Gastrocnemius medialis (tissue), 4 donors: ENCODE measurements around the gene HCFC1. TPM values are rescaled to one million over a fixed set of nuclear protein-coding genes. Genes with fewer than 3 reads are reported as not detected.

Experiments
- ATAC-seq, 2 donors: fragments of 150-250 bp; one replicate each; pipeline ENCODE4 v1.9.1; 2016
- DNase-seq, 2 donors: peaks; one replicate each; pipeline ENCODE4 v3.0.0-alpha.2; 2019
- H3K27ac ChIP-seq, 4 donors: fragments of 200-600 bp; sonication (generic); 1 replicate in 1 of 4; 2 replicates in 3 of 4; pipeline ENCODE4 v1.5.1; 2016 to 2018; ENCODE audit warnings: mild to moderate bottlenecking in 2 of 4, moderate library complexity in 1 of 4
- H3K27me3 ChIP-seq, 3 donors: fragments of 200-600 bp; sonication (generic) in 2 of 3; 1 replicate in 1 of 3; 2 replicates in 2 of 3; pipeline versions ENCODE4 v1.5.1 to v1.6.0; 2016 to 2019; ENCODE audit warnings: mild to moderate bottlenecking in 1 of 3, moderate library complexity in 1 of 3
- H3K36me3 ChIP-seq, 2 donors: fragments of 200-600 bp; sonication (generic) in 1 of 2; one replicate each; pipeline ENCODE4 v1.5.1; 2017 to 2018
- H3K4me1 ChIP-seq, 2 donors: fragments of 200-600 bp; sonication (generic) in 1 of 2; one replicate each; pipeline ENCODE4 v1.5.1; 2016 to 2017; ENCODE audit warnings: mild to moderate bottlenecking in 2 of 2
- H3K4me3 ChIP-seq, 4 donors: fragments of 200-600 bp; sonication (generic) in 3 of 4; 1 replicate in 1 of 4; 2 replicates in 3 of 4; pipeline ENCODE4 v1.5.1; 2016 to 2019; ENCODE audit warnings: mild to moderate bottlenecking in 2 of 4
- H3K9me3 ChIP-seq, 3 donors: fragments of 200-600 bp; sonication (generic) in 2 of 3; 1 replicate in 1 of 3; 2 replicates in 2 of 3; pipeline ENCODE4 v1.5.1; 2016 to 2019
- CTCF ChIP-seq, 5 experiments: fragments of 450-650 bp in 3 of 5; fragments of 200-600 bp in 2 of 5; sonication (generic) in 2 of 5; IDR thresholded peaks in 4 of 5; conservative IDR thresholded peaks in 1 of 5; 1 replicate in 4 of 5; 2 replicates in 1 of 5; pipeline ENCODE4 v1.5.1; 2016 to 2019; ENCODE audit warnings: antibody characterized with exemption in 5 of 5, mild to moderate bottlenecking in 3 of 5, moderate library complexity in 3 of 5
- POLR2A ChIP-seq, 2 donors: fragments of 450-650 bp; IDR thresholded peaks; one replicate each; pipeline ENCODE4 v1.6.1; 2017; ENCODE audit warnings: antibody characterized with exemption in 2 of 2, mild to moderate bottlenecking in 2 of 2, moderate library complexity in 2 of 2
- in situ Hi-C, 4 donors: fragments of 200-750 bp; cut with MboI; loops; one replicate each; pipeline versions ENCODE4 v1.15.0 to v1.8.0; 2017; ENCODE audit warnings: low sequenced_read_pairs in 4 of 4
- intact Hi-C: fragments of 100-400 bp; cut with DNase I; formaldehyde crosslinking; loops from one replicate; pipeline ENCODE4 v1.15.1; 2023; ENCODE audit warnings: low total_unique reads
- total RNA-seq, 4 donors: library from RNA; depleted of rRNA; stranded (reverse); fragments of >200 nt; gene quantifications; one replicate each; pipeline versions ENCODE4 v1.1.0 to v1.2.3, GENCODE V29; 2016

The HCFC1 gene
- total RNA-seq, 4 donors from 2014 or later = 15.9 to 56.4 (median 51.8) TPM

- ATAC-seq = no peak
Observed at GRCh38 chrX:154006947-154007346, 35.3 kb upstream of the HCFC1 start.

GRCh38 chrX:154004315-154004714, 32.7 kb upstream of the HCFC1 start:
- in situ Hi-C loops = no loop called here
- no peaks in the 10 kb centered on the region for H3K27me3 ChIP-seq
- DNase-seq = no peak
- no peak overlapping the region for H3K27ac ChIP-seq
- H3K9me3 ChIP-seq = no peaks in the 10 kb centered on the region
- intact Hi-C loops = no loop called here
- H3K4me3 ChIP-seq = no peak overlapping the region
- no peak for ATAC-seq
- H3K36me3 ChIP-seq = no peaks in the 10 kb centered on the region
- H3K4me1 ChIP-seq = peaks cover 0 to 6% of the 10 kb centered on the region in 2 donors
- TF ChIP-seq CTCF (IDR thresholded peaks at IDR 0.05 in 4 of 5, conservative IDR thresholded peaks at IDR 0.05 in 1 of 5) (no peak), POLR2A (IDR thresholded peaks at IDR 0.05) (no peak)

More at GRCh38 chrX:154006947-154007346, 35.3 kb upstream of the HCFC1 start:
- TF ChIP-seq CTCF (IDR thresholded peaks at IDR 0.05 in 4 of 5, conservative IDR thresholded peaks at IDR 0.05 in 1 of 5) (no peak), POLR2A (IDR thresholded peaks at IDR 0.05) (no peak)
- H3K9me3 ChIP-seq = no peaks in the 10 kb centered on the region
- H3K4me3 ChIP-seq = no peak overlapping the region
- H3K4me1 ChIP-seq = peaks cover 3 to 6% of the 10 kb centered on the region in 2 donors
- no peaks in the 10 kb centered on the region for H3K36me3 ChIP-seq
- in situ Hi-C loops = no loop called here
- no peaks in the 10 kb centered on the region for H3K27me3 ChIP-seq
- no peak for DNase-seq
- intact Hi-C loops = no loop called here
- H3K27ac ChIP-seq = no peak overlapping the region

- intact Hi-C loops = no loop called here
- H3K4me3 ChIP-seq = peak overlapping the region in 1 of 4 donors; percentile 10
- DNase-seq (peak in 1 of 2 donors; percentile 53), ATAC-seq (peak in 1 of 2 donors; percentile 87)
- H3K9me3 ChIP-seq = no peaks in the 10 kb centered on the region
- no peaks in the 10 kb centered on the region for H3K27me3 ChIP-seq
- H3K4me1 ChIP-seq = no peaks in the 10 kb centered on the region
- in situ Hi-C loops = no loop called here
- no peak for TF ChIP-seq CTCF (IDR thresholded peaks at IDR 0.05 in 4 of 5, conservative IDR thresholded peaks at IDR 0.05 in 1 of 5)
- no peak for TF ChIP-seq POLR2A (IDR thresholded peaks at IDR 0.05)
- H3K27ac ChIP-seq = peak overlapping the region in 2 of 4 donors; percentile 23 to 52
- H3K36me3 ChIP-seq = no peaks in the 10 kb centered on the region
Observed at GRCh38 chrX:154002215-154002719, 30.6 kb upstream of the HCFC1 start.

GRCh38 chrX:154000051-154000450, 28.4 kb upstream of the HCFC1 start:
- no peaks in the 10 kb centered on the region for H3K27me3 ChIP-seq
- no peaks in the 10 kb centered on the region for H3K9me3 ChIP-seq
- H3K4me1 ChIP-seq = no peaks in the 10 kb centered on the region
- intact Hi-C loops (no loop called here), in situ Hi-C loops (no loop called here)
- ATAC-seq (no peak), DNase-seq (no peak)
- H3K4me3 ChIP-seq = no peak overlapping the region
- no peak for TF ChIP-seq POLR2A (IDR thresholded peaks at IDR 0.05)
- TF ChIP-seq CTCF (IDR thresholded peaks at IDR 0.05 in 4 of 5, conservative IDR thresholded peaks at IDR 0.05 in 1 of 5) = no peak
- no peaks in the 10 kb centered on the region for H3K36me3 ChIP-seq
- no peak overlapping the region for H3K27ac ChIP-seq
